ENCODE data around the gene IL1F10.

IL1F10 gene, protein sequence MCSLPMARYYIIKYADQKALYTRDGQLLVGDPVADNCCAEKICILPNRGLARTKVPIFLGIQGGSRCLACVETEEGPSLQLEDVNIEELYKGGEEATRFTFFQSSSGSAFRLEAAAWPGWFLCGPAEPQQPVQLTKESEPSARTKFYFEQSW

DNA sequence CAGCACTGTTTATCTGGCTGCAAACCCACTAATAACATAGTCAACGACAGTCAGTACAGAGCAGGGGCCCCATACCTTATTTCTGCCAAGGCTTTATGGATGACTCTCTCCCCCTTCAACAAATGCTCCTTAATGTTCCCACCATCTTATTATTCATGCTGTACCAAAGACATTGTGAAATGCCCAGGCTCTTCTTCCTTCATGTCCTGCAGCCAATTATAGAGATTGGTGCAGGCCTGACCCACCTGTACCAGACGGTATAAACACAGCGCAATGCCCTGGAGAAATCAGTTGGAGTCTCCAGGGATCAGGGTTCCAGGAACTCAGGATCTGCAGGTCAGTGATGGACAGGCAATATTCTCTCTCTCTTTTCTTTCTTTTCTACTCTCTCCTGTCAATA is at the start of gene IL1F10:
Gene IL1F10, plus strand, starts transcription at position 290 of the 400 bp plus-strand sequence. CDS start 4,769 bp downstream, outside the sequence.
- no peak for DNase-seq (ENCODE audit: low spot score)

DNA sequence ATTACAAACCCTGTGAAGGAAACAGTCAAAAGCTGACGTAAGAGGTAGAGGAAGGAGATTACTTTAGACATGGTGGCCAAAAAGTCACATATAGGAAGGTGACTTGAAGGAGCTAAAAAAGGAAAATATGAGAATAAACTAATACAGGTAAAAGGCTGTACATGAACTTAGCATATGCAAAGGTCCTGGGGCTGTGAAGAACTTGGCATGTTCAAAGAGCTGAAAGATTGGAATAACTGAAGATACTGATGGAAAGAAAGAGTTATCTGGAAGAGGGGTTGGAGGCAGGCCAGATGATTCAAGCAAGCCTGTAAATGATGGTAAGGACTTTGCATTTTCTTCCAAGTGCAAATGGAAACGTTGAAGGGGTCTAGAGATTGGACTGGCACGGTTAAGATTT is 49.3 kb upstream of the IL1F10 start:
- no peak for DNase-seq (ENCODE audit: low spot score)

DNA sequence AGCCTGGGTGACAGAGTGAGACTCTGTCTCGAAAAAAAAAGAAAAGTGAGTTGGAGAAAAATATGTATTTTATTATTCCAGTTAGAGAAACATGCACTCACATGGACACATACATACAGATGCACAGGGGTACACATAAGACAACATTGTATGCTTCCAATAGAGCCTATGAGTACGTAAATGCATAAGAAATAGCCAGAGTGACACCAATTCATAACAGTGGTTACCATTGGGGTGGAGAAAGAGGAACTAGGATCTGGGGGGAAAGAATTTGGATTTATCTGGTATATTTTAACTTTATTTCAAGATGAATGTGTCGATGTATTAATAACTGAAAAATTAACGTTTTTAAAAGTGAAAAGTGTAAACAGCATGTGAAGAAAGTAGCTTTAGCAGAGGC is 46.5 kb upstream of the IL1F10 start:
- DNase-seq (ENCODE audit: low spot score): no peak

DNA sequence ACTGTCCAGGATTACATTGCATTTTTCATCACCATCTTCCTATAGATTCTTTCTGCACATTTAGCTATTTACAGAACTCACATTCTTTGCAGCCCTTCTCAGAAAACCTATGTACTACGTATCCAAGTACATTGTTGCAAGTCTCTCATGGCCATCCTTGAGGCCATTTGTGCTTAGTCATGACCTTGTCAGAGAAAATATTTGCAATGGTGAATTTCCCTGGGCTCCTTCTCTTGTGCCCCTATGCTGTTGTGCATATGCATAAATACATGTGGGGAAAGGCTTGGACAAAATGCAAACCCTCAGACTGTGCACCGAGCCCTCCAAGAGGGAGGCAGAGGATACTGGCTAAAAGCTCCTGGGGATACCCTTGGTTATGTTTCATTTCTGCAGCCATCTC is 43.0 kb upstream of the IL1F10 start:
- no peak for DNase-seq (ENCODE audit: low spot score)

DNA sequence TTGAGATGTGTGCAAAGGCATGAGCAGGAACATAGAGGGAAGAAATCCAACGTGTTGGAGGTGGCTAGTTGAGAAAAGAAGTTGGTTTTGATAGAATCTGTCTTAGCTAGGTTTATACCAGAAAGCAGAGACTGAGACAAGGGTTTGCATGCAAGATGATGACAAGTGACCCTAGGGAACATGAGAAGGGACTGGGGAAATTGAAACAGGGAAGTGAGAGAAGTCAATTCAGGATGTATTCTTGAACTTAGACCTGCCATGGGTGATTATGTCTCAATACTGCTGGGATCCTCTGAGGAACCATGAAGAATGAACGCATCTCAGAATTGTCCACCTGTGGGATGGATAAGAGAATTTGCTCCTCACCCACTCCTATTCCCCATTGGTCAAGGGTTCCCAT is 42.0 kb upstream of the IL1F10 start:
- no peak for DNase-seq (ENCODE audit: low spot score)

DNA sequence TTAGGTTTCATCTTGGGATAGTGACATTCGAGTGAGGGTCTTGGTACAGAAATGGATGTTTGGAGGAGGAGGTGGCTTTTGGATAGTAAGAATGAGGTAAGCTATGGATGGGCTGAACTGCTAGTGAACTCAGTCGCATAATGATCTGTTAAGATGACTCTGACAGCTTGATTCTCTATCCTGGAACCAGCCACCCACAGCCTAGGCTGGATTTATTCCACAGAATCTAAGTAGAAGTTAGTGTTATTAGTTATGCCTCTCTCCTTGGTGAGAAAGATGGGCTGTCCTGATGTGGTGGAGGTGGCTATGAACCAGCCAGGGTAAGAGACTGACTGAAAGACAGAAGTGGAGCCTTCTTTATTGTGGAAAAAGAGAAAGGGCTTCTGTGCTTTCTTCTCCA is 40.1 kb upstream of the IL1F10 start:
- DNase-seq (ENCODE audit: low spot score): no peak

DNA sequence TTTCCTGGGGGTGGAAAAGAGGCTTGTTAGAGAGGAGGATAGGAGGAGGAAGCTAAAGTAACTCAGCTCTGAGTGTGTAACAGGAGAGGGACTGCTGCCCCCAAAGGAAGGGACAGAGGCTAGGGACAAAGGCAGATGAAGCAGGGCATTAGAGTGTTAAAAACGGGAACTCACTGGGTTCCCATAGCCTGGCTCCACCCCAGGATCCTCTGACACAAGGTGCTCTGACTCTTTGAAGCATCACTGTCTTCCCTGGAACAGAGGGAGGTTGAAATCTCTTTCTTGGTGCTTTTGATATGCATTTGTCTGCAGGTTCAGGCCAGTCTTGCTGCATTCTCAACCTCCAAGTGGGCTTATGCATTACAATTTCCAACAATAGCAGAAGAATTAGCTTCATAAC is 39.7 kb upstream of the IL1F10 start:
- DNase-seq (ENCODE audit: low spot score): no peak

DNA sequence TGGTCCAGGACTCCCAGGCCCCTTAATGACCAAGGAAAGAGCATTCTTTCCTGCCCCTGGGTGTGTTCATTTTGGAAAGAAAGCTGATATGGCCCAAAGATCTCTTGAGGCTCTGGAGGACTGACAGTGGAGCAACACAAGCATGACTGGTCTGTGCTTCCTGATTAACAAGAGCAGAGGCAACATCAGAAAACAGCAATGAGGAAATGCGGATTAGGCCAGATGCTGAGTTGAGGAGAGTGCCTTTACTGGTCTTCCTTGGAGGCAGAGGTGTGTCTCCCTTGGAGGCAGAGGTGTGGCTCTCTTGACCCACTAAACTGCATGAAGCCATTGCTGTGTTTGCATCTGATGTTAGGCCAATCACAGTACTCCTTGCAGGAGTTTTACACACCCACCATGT is 35.0 kb upstream of the IL1F10 start:
- no peak for DNase-seq (ENCODE audit: low spot score)

DNA sequence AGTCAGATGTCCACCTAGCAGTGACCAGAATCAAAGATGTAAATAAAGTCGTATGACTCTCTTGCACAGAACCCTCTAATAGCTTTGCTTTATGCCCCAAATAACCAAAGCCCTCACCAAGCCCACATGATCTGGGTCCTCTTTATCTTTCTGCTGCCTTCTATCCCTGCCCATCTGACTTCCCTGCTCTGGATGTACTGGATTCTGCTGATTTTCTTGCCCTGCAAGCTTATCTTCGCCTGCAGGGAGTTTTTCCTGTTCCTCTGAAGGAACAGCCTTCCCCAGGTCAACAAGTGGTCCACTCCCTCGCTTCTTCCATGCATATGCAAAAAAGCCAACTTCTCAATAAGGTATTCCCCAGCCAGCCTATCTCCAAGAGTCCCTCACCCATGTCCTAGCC is 33.8 kb upstream of the IL1F10 start:
- DNase-seq (ENCODE audit: low spot score): no peak

DNA sequence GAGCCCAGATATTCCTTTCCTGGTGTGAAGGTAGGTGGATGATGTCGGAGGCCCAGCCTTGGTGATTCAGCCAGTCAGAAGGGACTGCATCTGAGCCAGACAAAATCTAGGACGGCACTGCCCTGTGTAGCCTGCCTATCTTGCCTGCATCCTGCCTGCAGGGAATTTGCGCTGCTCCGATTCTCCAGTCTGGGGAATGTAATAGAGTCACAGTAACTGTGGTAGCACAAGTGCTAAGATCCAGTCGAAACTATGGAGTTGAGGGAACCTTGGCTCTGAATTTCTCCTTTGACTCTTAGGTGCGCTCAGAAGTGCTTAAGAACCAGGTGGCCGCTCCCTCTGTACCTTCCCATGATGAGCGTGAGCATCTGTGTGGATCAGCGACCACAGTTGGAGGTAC is 31.0 kb upstream of the IL1F10 start:
- no peak for DNase-seq (ENCODE audit: low spot score)

DNA sequence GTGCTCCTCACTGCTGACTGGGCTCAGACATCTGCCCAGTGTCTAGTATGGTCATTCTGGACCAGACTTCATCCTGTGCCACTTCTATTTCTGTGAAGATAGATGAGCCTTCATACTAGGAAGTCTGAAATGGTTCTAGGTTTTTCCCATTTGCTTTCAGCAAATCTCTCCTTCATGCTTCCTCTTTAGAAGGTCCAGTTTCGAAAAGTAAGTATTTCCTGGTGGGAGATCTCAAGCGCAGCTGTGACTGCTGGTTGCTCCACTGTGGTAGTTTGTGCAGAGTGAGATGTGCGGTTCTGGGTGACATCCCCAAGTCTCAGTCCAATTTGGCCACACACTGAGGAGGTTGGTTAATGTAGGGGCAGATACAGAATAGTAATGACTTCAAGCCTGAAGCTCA is 29.5 kb upstream of the IL1F10 start:
- no peak for DNase-seq (ENCODE audit: low spot score)

DNA sequence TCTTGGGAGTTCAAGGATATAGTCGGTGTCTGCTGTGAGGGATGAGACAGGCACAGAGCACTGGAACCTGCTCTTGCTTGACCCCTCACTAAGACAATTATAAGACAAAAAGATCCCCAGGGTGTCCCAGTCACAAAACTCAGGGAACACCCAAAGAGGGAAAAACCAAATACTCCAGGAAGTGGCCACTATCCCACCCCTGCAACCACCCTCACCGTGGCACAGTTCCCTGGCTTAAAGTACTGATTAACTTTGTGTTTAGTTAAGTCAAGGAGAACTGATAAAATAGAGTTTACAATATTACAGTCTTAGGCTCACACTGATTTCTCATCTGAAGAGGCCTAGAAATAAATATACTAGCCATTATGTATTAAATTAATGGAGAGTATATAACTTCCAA is 28.6 kb upstream of the IL1F10 start:
- DNase-seq (ENCODE audit: low spot score): no peak

DNA sequence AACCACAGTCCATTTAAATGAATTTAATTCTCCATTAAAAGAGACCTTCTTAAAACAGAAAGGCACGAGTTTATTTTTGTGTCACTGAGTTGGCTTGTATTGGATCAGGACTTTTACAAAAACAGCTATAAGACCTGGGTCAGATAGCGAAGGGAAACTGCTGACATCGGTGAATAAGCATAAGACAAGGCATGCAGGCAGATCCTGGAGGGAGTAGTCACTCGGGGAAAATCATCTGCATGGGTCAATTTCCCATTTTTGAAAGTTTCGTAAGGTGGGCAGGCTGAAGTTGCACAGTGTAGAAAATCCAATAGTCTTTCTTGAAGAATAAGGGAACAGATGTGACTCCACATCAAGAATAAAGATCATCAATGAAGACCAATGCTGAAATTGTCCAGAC is 28.1 kb upstream of the IL1F10 start:
- DNase-seq (ENCODE audit: low spot score): no peak

DNA sequence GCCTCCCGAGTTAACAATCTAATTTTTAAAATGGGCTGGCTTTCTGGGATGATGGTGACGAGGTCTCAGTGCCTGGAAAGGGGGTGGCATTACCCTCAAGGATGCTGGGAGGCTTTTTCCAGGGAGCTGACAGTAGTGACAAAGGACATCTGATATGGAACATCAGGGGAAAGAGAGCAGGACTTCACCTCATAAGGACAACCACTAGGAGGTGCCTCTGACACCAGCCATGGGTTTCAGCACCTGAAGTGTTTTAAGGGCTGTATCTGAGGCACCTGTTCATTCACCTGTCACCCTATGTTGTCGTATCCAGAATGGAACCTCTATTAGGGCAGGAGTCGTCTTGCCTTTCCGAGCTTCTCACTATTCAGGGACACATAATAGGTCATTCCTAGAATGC is 25.9 kb upstream of the IL1F10 start:
- no peak for DNase-seq (ENCODE audit: low spot score)

DNA sequence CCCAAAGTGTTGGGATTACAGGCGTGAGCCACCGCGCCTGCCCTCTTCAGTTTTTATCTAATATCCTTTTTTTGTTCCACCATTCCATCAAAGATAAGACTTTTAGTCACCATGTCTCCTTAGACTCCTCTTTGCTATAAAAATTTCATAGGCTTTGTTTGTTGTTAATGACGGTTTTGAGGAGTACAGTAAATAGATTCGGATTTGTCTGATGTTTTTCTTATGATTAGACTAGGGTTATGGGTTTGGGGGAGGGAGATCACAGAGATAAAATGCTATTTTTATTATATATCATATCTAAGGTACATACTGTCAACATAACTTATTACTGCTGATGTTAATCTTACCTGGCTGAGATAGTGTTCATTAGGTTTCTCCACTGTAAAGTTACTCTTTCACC is 21.3 kb upstream of the IL1F10 start:
- no peak for DNase-seq (ENCODE audit: low spot score)

DNA sequence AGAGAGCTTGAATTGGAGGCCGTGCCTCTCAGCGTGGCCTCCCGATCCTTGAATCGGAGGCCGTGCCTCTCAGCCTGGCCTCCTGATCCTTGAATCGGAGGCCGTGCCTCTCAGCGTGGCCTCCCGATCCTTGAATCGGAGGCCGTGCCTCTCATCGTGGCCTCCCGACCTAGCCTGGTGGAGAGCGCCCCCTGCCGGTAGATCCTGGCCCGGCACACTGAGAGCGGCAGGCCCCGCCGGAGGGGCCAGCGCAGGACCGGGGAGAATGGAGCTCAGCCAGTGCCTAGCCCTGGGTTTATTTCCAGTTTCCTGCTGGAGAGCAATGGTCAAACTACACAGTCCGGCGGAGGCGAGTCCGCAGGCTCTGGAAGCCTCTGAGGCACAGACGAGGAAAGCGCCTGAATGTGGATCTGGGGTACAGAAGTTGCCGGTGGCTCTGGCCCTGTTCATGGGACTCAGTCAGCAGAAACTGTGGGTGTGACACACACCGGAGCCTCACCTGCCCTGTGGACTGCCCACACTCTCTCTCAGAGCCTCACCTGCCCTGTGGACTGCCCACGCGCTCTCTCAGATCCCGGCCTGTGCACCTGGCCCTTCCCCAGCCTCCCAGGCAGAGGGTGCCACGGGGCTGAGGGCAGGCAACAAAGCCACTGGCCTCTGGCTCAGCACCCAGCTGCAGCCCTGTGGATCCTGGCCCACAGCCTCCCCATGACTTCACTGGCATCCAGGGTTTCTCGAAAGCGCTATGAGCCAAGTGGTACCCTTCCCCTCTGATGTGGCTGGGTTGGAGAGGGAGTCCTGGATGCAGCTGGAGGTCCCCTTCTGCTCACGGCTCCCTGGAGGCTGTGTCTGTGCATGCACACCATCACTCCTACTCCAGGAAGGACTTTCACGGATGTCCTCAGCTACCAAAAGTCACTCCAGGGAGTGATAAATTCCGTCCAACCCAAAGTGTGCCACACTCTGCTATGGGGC is 16.6 kb upstream of the IL1F10 start:
- DNase-seq (ENCODE audit: low spot score): no peak

DNA sequence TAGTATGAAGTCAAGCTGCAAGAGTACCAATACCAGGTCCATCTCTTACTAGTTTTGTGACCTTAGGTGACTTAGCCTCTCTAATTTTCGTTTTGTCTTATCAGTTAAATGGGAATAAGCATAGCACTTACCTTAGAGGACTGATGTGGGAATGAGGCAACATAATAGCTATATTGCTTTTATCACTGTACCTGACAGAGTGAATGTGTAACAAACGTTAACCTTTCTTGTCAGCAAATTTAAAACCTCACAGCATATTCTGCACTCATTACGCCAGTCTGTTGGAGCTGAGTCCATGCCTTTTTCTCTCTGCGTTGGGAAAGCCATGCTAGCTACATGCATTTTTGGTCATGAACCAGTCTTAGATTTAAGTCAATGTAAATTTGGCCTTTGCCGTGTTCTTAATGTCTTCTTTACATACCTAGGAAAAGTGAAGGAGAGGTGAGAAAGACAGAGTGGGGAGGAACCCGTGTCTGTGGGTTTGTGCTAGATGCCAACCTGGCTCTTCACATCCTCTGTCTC is 15.3 kb upstream of the IL1F10 start, which contains the start of gene IL36B:
Gene IL36B, minus strand, starts transcription at position 472 of the 522 bp plus-strand sequence.
- no peak for DNase-seq (ENCODE audit: low spot score)

DNA sequence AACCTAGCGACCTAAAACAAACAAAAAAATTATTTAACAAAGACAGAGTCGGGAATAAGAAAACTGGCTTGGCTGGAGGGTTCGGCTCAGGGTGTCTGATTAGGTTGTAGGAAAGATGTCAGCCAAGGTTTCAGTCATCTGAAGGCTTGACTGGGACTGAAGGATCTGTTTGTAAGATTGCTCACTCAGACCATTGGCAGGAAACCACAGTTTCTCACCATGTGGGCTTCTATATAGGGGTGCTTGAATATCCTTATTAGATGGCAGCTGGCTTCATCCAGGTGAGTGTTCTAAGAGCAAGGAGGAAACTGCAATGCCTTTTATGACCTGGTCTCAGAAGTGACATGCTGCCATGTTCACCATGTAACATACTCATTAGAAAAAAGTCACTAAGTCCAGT is 14.1 kb upstream of the IL1F10 start:
- no peak for DNase-seq (ENCODE audit: low spot score)

DNA sequence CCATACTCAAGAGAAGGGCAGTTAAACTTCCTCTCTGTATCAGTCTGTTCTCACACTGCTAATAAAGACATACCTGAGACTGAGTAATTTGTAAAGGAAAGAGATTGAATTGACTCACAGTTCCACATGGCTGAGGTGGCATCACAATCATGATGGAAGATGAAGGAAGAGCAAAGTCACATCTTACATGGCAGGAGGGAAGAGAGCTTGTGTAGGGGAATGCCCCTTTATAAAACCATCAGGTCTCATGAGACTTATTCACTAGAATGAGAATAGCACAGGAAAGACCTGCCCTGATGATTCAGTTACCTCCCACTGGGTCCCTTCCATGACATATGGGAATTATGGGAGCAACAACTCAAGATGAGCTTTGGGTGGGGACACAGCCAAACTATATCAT is 13.7 kb upstream of the IL1F10 start:
- no peak for DNase-seq (ENCODE audit: low spot score)

DNA sequence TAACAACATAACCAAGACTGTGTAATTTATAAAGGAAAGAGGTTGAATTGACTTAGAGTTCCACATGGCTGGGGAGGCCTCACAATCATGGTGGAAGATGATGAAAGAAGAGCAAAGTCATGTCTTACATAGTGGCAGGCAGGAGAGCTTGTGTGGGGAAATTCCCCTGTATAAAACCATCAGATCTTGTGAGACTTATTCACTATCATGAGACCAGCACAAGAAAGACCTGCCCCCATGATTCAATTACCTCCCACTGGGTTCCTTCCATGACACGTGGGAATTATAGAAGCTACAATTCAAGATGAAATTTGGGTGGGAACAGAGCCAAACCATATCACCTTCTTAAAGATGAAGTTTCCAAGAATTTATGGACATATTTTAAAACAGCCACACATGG is 11.2 kb upstream of the IL1F10 start:
- no peak for DNase-seq (ENCODE audit: low spot score)

DNA sequence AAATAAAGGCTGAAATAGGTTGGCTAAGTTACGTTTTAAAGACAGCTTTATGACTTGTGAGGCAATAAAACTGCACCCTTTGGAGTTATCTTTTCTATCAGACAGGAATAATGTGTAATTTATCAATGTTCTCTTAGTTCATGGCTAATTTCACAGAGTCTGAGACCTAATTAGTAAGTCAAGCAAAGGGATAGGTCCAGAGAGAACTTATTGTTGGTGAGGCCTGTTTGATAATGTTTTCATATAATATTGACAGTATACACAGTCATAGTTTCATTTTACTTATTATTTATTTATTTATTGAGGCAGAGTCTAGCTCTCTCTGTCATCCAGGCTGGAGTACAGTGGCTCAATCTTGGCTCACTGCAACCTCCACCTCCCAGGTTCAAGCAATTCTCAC is 10.7 kb upstream of the IL1F10 start:
- no peak for DNase-seq (ENCODE audit: low spot score)

DNA sequence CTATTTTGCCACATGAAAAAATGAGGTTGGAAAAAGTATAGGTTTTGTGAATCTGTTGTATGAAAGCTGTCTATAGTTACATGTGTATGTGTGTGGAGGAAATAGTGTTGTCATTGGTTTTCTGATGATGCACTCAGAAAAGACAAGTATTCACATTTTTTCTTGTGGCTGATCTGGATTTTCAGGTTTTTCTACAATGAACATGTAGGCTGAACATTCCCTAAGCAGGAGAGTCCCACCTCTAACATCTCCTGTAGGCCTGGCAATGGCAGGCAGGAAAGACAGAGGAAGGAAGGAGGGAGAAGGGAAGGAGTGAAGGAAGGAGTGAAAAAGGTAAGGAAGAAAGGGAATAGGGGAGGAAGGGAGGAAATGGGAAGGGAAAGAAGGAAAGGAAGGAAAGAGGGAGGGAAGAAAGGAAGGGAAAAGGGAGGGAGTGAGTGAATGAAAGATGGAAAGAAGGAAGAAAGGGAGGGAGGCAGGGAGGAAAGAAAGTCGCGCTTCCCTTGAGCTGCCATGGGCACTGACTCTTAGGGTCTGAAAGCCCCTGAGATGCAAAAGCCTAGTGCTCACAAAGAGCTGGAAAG is 9.3 kb upstream of the IL1F10 start:
- DNase-seq (ENCODE audit: low spot score): no peak
